Neural progenitor cell (in vitro differentiated cells): ENCODE data around the gene SLC1A4. TPM values are rescaled to one million over a fixed set of nuclear protein-coding genes. Genes with fewer than 3 reads are reported as not detected.

ENCODE experiments used
- DNase-seq: peaks from one replicate; pipeline ENCODE4 v3.0.0-alpha.2; 2016; ENCODE audit warnings: low spot score
- H2AFZ ChIP-seq: fragments of 200-600 bp; sonication (generic); replicated peaks from 2 replicates; pipeline ENCODE4 v1.6.1; 2016; ENCODE audit warnings: antibody characterized with exemption
- H3F3A ChIP-seq: fragments of 200-600 bp; sonication (generic); 2 replicates; pipeline ENCODE4 v1.6.1; 2016; ENCODE audit warnings: antibody characterized with exemption, low read depth
- H3K27ac ChIP-seq: fragments of 200-600 bp; sonication (generic); 2 replicates; pipeline ENCODE4 v1.5.1; 2016; ENCODE audit warnings: mild to moderate bottlenecking
- H3K27me3 ChIP-seq: fragments of 200-600 bp; sonication (generic); 2 replicates; pipeline ENCODE4 v1.6.1; 2016; ENCODE audit warnings: mild to moderate bottlenecking, moderate library complexity
- H3K36me3 ChIP-seq: fragments of 200-600 bp; sonication (generic); 2 replicates; pipeline ENCODE4 v1.5.1; 2016
- H3K4me1 ChIP-seq: fragments of 200-600 bp; sonication (generic); 2 replicates; pipeline ENCODE4 v1.6.1; 2016; ENCODE audit warnings: mixed run types
- H3K4me2 ChIP-seq: fragments of 200-600 bp; sonication (generic); 2 replicates; pipeline ENCODE4 v1.6.1; 2016
- H3K4me3 ChIP-seq: fragments of 200-600 bp; sonication (generic); 2 replicates; pipeline ENCODE4 v1.5.1; 2016
- H3K79me2 ChIP-seq: fragments of 200-600 bp; sonication (generic); 2 replicates; pipeline ENCODE4 v1.6.1; 2016; ENCODE audit warnings: low read depth
- H3K9ac ChIP-seq: fragments of 200-600 bp; sonication (generic); 2 replicates; pipeline ENCODE4 v1.6.1; 2016
- H3K9me3 ChIP-seq: fragments of 200-600 bp; sonication (generic); 2 replicates; pipeline ENCODE4 v1.5.1; 2016; ENCODE audit warnings: low read depth
- H4K20me1 ChIP-seq: fragments of 200-600 bp; sonication (generic); 2 replicates; pipeline ENCODE4 v1.6.1; 2016; ENCODE audit warnings: low read depth
- H3K27ac Mint-ChIP-seq: 3 replicates; pipeline ENCODE4 v1.8.0; 2021; ENCODE audit warnings: mixed read lengths
- H3K27me3 Mint-ChIP-seq: 2 replicates; pipeline ENCODE4 v1.8.0; 2022; ENCODE audit warnings: low read depth, mild to moderate bottlenecking, inconsistent platforms, moderate library complexity, mixed read lengths; ENCODE audit not compliant: insufficient read depth
- H3K36me3 Mint-ChIP-seq: 3 replicates; pipeline ENCODE4 v1.8.0; 2021; ENCODE audit warnings: mixed read lengths
- H3K4me1 Mint-ChIP-seq: 3 replicates; pipeline ENCODE4 v1.8.0; 2021; ENCODE audit warnings: mixed read lengths
- H3K4me3 Mint-ChIP-seq: 3 replicates; pipeline ENCODE4 v1.8.0; 2021; ENCODE audit warnings: mild to moderate bottlenecking, moderate library complexity, mixed read lengths
- H3K9me3 Mint-ChIP-seq: 3 replicates; pipeline ENCODE4 v1.8.0; 2020; ENCODE audit warnings: mixed read lengths
- EZH2 ChIP-seq: fragments of 200-600 bp; sonication (generic); IDR thresholded peaks from 2 replicates; pipeline ENCODE4 v1.6.1; 2017; ENCODE audit warnings: antibody characterized with exemption, mild to moderate bottlenecking, moderate library complexity
- EZH2phosphoT487 ChIP-seq: fragments of 200-600 bp; sonication (generic); IDR thresholded peaks from 2 replicates; pipeline ENCODE4 v1.6.1; 2017; ENCODE audit warnings: antibody characterized with exemption
- total RNA-seq: library from RNA; depleted of rRNA; stranded (reverse); fragments of >200 nt; gene quantifications from 2 replicates; pipeline ENCODE4 v1.2.3, GENCODE V29; 2015; ENCODE audit warnings: low replicate concordance
- TF ChIP-seq, protein P1 (sequence below): fragments of 200-600 bp; sonication (generic); IDR thresholded peaks from 2 replicates; pipeline ENCODE4 v1.5.1; 2017; ENCODE audit warnings: antibody characterized with exemption, mild to moderate bottlenecking

The SLC1A4 gene
- total RNA-seq, 1 donor from 2014 or later = 1.3 TPM

DNA sequence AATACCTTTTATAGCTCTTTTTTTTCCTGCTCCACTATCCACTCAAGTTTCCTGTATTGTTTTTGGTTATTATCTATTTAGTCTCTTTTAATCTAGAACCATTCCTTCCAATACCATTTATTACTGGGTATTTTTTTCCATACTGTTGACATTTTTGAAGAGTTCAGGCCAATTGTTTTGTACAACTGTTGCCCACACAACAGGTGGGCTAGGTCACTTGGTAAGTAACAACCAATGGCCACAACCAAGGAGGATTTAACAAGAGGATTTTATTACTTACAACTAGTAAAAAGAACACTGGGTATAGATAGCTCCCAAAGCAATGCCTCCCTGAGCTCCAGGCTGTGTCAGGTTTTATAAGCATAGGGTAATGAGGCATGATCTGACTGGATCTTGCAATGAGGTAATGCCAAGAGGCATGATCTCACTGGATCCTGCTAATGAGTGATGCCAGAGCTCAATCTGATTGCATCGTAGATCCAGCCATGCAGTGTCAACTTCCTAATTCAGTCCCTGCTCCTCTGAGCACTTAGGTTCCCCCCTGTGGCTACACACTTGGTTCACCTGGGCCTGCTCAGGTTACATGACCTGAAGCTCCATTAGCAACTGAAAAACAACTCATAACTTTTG is 59.9 kb downstream of the SLC1A4 start:
- H3K4me3 Mint-ChIP-seq = no peak overlapping the region
- H3K27ac ChIP-seq = no peak overlapping the region
- no peaks in the 10 kb centered on the region for H3K36me3 ChIP-seq
- peaks cover 3% of the 10 kb centered on the region for H4K20me1 ChIP-seq
- TF ChIP-seq, protein P1, sequence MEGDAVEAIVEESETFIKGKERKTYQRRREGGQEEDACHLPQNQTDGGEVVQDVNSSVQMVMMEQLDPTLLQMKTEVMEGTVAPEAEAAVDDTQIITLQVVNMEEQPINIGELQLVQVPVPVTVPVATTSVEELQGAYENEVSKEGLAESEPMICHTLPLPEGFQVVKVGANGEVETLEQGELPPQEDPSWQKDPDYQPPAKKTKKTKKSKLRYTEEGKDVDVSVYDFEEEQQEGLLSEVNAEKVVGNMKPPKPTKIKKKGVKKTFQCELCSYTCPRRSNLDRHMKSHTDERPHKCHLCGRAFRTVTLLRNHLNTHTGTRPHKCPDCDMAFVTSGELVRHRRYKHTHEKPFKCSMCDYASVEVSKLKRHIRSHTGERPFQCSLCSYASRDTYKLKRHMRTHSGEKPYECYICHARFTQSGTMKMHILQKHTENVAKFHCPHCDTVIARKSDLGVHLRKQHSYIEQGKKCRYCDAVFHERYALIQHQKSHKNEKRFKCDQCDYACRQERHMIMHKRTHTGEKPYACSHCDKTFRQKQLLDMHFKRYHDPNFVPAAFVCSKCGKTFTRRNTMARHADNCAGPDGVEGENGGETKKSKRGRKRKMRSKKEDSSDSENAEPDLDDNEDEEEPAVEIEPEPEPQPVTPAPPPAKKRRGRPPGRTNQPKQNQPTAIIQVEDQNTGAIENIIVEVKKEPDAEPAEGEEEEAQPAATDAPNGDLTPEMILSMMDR = no peak
- no peak for TF ChIP-seq EZH2phosphoT487
- no peak for TF ChIP-seq EZH2
- H3K4me1 Mint-ChIP-seq = peaks cover 9% of the 10 kb centered on the region
- peaks cover 12% of the 10 kb centered on the region for H3F3A ChIP-seq
- peaks cover 8% of the 10 kb centered on the region for H3K27me3 Mint-ChIP-seq
- H3K4me3 ChIP-seq = no peak overlapping the region
- no peak overlapping the region for H3K27ac Mint-ChIP-seq
- peaks cover 20% of the 10 kb centered on the region for H3K36me3 Mint-ChIP-seq
- DNase-seq = no peak
- no peaks in the 10 kb centered on the region for H3K79me2 ChIP-seq
- H3K9me3 ChIP-seq = no peaks in the 10 kb centered on the region
- H3K4me2 ChIP-seq = no peak overlapping the region
- no peak overlapping the region for H3K9ac ChIP-seq
- no peaks in the 10 kb centered on the region for H3K27me3 ChIP-seq
- H2AFZ ChIP-seq = no peak overlapping the region
- peaks cover 11% of the 10 kb centered on the region for H3K9me3 Mint-ChIP-seq
- peaks cover 16% of the 10 kb centered on the region for H3K4me1 ChIP-seq

DNA sequence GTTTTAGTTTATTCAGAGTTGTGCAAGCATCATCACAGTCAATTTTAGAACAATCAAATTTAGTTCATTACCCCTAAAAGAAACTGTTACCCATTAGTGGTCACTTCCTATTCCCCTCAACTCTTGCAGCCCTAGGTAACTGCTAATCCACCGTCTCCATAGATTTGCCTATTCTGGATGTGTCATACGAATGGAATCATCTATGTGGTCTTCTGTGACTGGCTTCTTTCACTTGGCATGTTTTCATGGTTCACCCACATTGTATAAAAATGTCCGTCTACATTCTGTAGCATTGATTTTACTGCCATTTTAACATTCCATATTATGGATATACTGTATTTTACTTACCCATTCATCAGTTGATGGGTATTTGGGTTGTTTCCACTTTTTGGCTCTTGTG is 61.7 kb downstream of the SLC1A4 start:
- DNase-seq = no peak
- no peaks in the 10 kb centered on the region for H3K9me3 ChIP-seq
- Mint-ChIP-seq H3K36me3 (peaks cover 12% of the 10 kb centered on the region), H3K4me1 (peaks cover 17% of the 10 kb centered on the region), H3K9me3 (peaks cover 9% of the 10 kb centered on the region), H3K27me3 (peaks cover 15% of the 10 kb centered on the region), H3K4me3 (no peak overlapping the region), H3K27ac (no peak overlapping the region)
- H3K4me1 ChIP-seq = peaks cover 4% of the 10 kb centered on the region
- TF ChIP-seq EZH2phosphoT487 (no peak), EZH2 (no peak)
- TF ChIP-seq, protein P1 = no peak
- peaks cover 11% of the 10 kb centered on the region for H3K79me2 ChIP-seq
- no peaks in the 10 kb centered on the region for H3K36me3 ChIP-seq
- H4K20me1 ChIP-seq = peaks cover 4% of the 10 kb centered on the region
- H3K27me3 ChIP-seq = no peaks in the 10 kb centered on the region
- no peak overlapping the region for H3K9ac ChIP-seq
- H3F3A ChIP-seq = peaks cover 10% of the 10 kb centered on the region
- no peak overlapping the region for H3K4me2 ChIP-seq
- H3K27ac ChIP-seq = no peak overlapping the region
- H2AFZ ChIP-seq = no peak overlapping the region
- no peak overlapping the region for H3K4me3 ChIP-seq

DNA sequence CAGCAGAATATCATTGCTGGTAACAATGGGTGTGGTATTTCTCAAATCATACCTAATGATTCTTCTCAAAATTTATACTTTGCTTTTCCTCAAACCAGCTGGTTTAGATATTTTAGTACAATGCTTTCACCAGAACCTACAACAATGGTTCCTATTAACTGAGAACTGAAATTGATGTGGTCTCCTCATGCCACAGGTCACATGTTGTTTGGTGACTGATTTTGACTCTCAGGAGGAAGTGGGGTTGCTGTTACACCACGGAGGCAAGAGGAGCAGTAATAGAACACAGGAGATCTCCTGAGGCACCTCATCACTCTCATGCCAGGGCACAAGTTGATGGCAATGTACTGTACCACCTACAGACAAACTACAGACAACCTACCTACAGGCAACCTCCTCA is 64.0 kb downstream of the SLC1A4 start:
- Histone ChIP-seq H3K79me2 (peaks cover 28% of the 10 kb centered on the region), H3K36me3 (no peaks in the 10 kb centered on the region), H3K27ac (no peak overlapping the region), H3K27me3 (no peaks in the 10 kb centered on the region), H3K4me2 (no peak overlapping the region), H3K9me3 (no peaks in the 10 kb centered on the region), H3K9ac (no peak overlapping the region), H2AFZ (no peak overlapping the region), H3F3A (peaks cover 4% of the 10 kb centered on the region), H3K4me1 (peaks cover 7% of the 10 kb centered on the region), H4K20me1 (peaks cover 7% of the 10 kb centered on the region), H3K4me3 (no peak overlapping the region)
- no peak for TF ChIP-seq EZH2
- peaks cover 27% of the 10 kb centered on the region for H3K4me1 Mint-ChIP-seq
- peaks cover 9% of the 10 kb centered on the region for H3K9me3 Mint-ChIP-seq
- H3K27ac Mint-ChIP-seq = no peak overlapping the region
- peaks cover 7% of the 10 kb centered on the region for H3K36me3 Mint-ChIP-seq
- no peak for DNase-seq
- no peak overlapping the region for H3K4me3 Mint-ChIP-seq
- peaks cover 9% of the 10 kb centered on the region for H3K27me3 Mint-ChIP-seq

DNA sequence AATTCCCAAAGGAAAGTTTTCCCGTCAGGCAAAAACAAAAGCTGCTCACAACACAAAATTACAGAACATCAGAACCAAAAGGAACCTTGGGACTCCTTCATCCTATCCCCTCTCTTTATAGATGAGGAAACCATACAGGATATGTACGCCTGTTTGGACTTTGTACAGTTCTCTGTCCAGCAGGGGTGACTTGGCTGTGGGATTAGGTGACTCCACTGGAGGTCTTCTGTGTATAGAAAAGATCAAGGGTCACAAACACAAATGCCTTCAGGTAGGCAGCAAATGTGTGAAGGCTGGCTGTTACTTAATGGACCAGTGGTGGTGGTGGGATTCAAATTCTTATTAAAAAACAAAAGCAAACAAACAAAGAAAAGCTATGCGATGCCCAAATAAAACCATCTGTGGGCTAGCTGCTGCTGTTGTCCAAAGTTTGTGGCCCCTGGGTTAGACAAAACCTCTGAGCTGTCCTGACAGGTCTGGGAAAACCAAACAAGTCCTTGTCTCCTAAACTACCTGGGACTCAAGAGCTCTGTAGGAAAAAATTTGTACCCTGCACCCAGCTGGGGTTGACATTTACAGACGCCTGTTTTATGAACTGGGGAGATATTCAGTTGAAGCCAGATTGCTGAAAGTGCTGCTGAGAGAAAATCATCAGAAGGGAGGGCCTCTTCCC is 65.7 kb downstream of the SLC1A4 start:
- Mint-ChIP-seq H3K36me3 (peaks cover 2% of the 10 kb centered on the region), H3K27ac (no peak overlapping the region), H3K27me3 (peaks cover 9% of the 10 kb centered on the region), H3K4me1 (peaks cover 35% of the 10 kb centered on the region), H3K9me3 (peaks cover 4% of the 10 kb centered on the region), H3K4me3 (peak overlapping the region; percentile 95)
- no peaks in the 10 kb centered on the region for H3K9me3 ChIP-seq
- no peak overlapping the region for H3K27ac ChIP-seq
- peaks cover 4% of the 10 kb centered on the region for H3F3A ChIP-seq
- peak overlapping the region; percentile 81 for H3K4me2 ChIP-seq
- H3K27me3 ChIP-seq = no peaks in the 10 kb centered on the region
- TF ChIP-seq EZH2 (no peak), EZH2phosphoT487 (no peak)
- TF ChIP-seq, protein P1 = no peak
- H2AFZ ChIP-seq = no peak overlapping the region
- H3K79me2 ChIP-seq = peaks cover 45% of the 10 kb centered on the region
- DNase-seq = no peak
- H3K4me3 ChIP-seq = peak overlapping the region; percentile 59
- no peaks in the 10 kb centered on the region for H3K36me3 ChIP-seq
- H3K4me1 ChIP-seq = peaks cover 14% of the 10 kb centered on the region
- peaks cover 22% of the 10 kb centered on the region for H4K20me1 ChIP-seq
- no peak overlapping the region for H3K9ac ChIP-seq
